B cell (primary cell): ENCODE measurements around the gene ZBTB40. TPM values are rescaled to one million over a fixed set of nuclear protein-coding genes. Genes with fewer than 3 reads are reported as not detected.

ENCODE experiments used
- ATAC-seq: fragments of 200-7000 bp; cut with Tn5 transposase; one replicate; pipeline ENCODE4 v1.10.0; 2021; ENCODE audit warnings: low read depth, mild to moderate bottlenecking, moderate number of reproducible peaks, moderate library complexity
- CTCF ChIA-PET: fragments of 350-600 bp; sonication (Branson Sonifier 250); formaldehyde crosslinking; loops from one replicate; lab custom pipeline; 2021; ENCODE audit warnings: antibody characterized with exemption, inconsistent platforms; lab: Charles Lee
- POLR2A ChIA-PET: fragments of 350-600 bp; sonication (Branson Sonifier 250); formaldehyde crosslinking; loops from one replicate; lab custom pipeline; 2021; ENCODE audit warnings: antibody characterized with exemption; lab: Charles Lee
- DNase-seq: peaks from one replicate; pipeline ENCODE4 v3.0.0; 2013
- H2AFZ ChIP-seq: 2 replicates; pipeline ENCODE4 v1.6.1; 2012; ENCODE audit warnings: mild to moderate bottlenecking, low read depth, low read length; ENCODE audit not compliant: insufficient read depth, poor library complexity, severe bottlenecking
- H3K27ac ChIP-seq, 2 donors: 1 replicate in 1 of 2; 2 replicates in 1 of 2; pipeline ENCODE4 v1.5.1; 2012 to 2013; ENCODE audit warnings: low read length in 2 of 2, mild to moderate bottlenecking in 2 of 2, moderate library complexity in 1 of 2
- H3K27me3 ChIP-seq, 4 experiments: fragments of 200-600 bp in 1 of 4; sonication (generic) in 1 of 4; replicated peaks in 1 of 4; 1 replicate in 2 of 4; 2 replicates in 2 of 4; pipeline versions ENCODE4 v1.6.1 to v1.7.0; 2013 to 2016; ENCODE audit warnings: low read length in 3 of 4, mild to moderate bottlenecking in 2 of 4, mixed read lengths in 1 of 4, moderate library complexity in 1 of 4; ENCODE audit not compliant: insufficient read depth in 4 of 4, control insufficient read depth in 3 of 4; ENCODE audit errors: control extremely low read depth in 1 of 4
- H3K36me3 ChIP-seq, 2 experiments: replicated peaks in 1 of 2; 1 replicate in 1 of 2; 2 replicates in 1 of 2; pipeline versions ENCODE4 v1.6.1 to v1.7.1; 2013; ENCODE audit warnings: low read length in 1 of 2; ENCODE audit not compliant: insufficient read depth in 2 of 2, control insufficient read depth in 1 of 2; ENCODE audit errors: control extremely low read depth in 1 of 2, extremely low read depth in 1 of 2
- H3K4me1 ChIP-seq, 2 donors: fragments of 200-600 bp in 1 of 2; sonication (generic) in 1 of 2; 1 replicate in 1 of 2; 2 replicates in 1 of 2; pipeline versions ENCODE4 v1.5.1 to v1.6.1; 2013 to 2017; ENCODE audit warnings: low read length in 2 of 2; ENCODE audit not compliant: control insufficient read depth in 2 of 2, insufficient read depth in 2 of 2
- H3K4me2 ChIP-seq: replicated peaks from 2 replicates; pipeline ENCODE3; 2012; ENCODE audit warnings: mild to moderate bottlenecking, low read depth, low read length; ENCODE audit not compliant: poor library complexity, severe bottlenecking
- H3K4me3 ChIP-seq, 5 experiments: fragments of 200-600 bp in 1 of 5; sonication (generic) in 1 of 5; 1 replicate in 3 of 5; 2 replicates in 2 of 5; pipeline versions ENCODE4 v1.5.1 to v1.7.0; 2011 to 2016; ENCODE audit warnings: low read length in 4 of 5, mild to moderate bottlenecking in 4 of 5, low read depth in 2 of 5, control low read depth in 1 of 5, moderate library complexity in 1 of 5; ENCODE audit not compliant: insufficient read depth in 1 of 5; ENCODE audit errors: control extremely low read depth in 1 of 5, extremely low read depth in 1 of 5
- H3K79me2 ChIP-seq: fragments of 200-600 bp; sonication (generic); one replicate; pipeline ENCODE4 v1.6.0; 2016; ENCODE audit warnings: low read length; ENCODE audit not compliant: control insufficient read depth, insufficient read depth
- H3K9ac ChIP-seq: fragments of 200-600 bp; sonication (generic); 2 replicates; pipeline ENCODE4 v1.6.1; 2017; ENCODE audit warnings: mild to moderate bottlenecking, low read length, moderate library complexity
- H3K9me3 ChIP-seq, 3 donors: one replicate each; pipeline versions ENCODE4 v1.6.1 to v1.7.1; 2013; ENCODE audit warnings: low read length in 2 of 3; ENCODE audit not compliant: control insufficient read depth in 2 of 3, insufficient read depth in 1 of 3; ENCODE audit errors: control extremely low read depth in 1 of 3
- H4K20me1 ChIP-seq: 2 replicates; pipeline ENCODE4 v1.6.0; 2012; ENCODE audit warnings: mild to moderate bottlenecking, low read length; ENCODE audit not compliant: insufficient read depth, control insufficient read depth, poor library complexity, severe bottlenecking
- H3K27ac Mint-ChIP-seq: one replicate; pipeline ENCODE4 v1.8.0; 2021; ENCODE audit warnings: mixed read lengths
- H3K27me3 Mint-ChIP-seq: one replicate; pipeline ENCODE4 v1.8.0; 2021; ENCODE audit warnings: mixed read lengths
- H3K4me1 Mint-ChIP-seq: one replicate; pipeline ENCODE4 v1.8.0; 2021; ENCODE audit warnings: mixed read lengths
- H3K4me3 Mint-ChIP-seq: one replicate; pipeline ENCODE4 v1.8.0; 2021; ENCODE audit warnings: mixed read lengths
- H3K9me3 Mint-ChIP-seq: one replicate; pipeline ENCODE4 v1.8.0; 2022; ENCODE audit warnings: mixed read lengths; ENCODE audit not compliant: insufficient read depth
- EZH2 ChIP-seq: IDR thresholded peaks from 2 replicates; pipeline ENCODE4 v1.6.1; 2012; ENCODE audit warnings: borderline replicate concordance, low read depth, mild to moderate bottlenecking, moderate library complexity, low read length; ENCODE audit not compliant: insufficient read depth, poor library complexity, severe bottlenecking
- WGBS: methylation state at CpG from one replicate; pipeline ENCODE4 v1.1.5; 2013; ENCODE audit warnings: missing lambda C conversion rate; ENCODE audit not compliant: insufficient coverage; 5-methylcytosine and 5-hydroxymethylcytosine counted together
- intact Hi-C: fragments of 100-400 bp; cut with micrococcal nuclease; formaldehyde crosslinking; loops from one replicate; pipeline ENCODE4 v1.10.0; 2022
- polyA plus RNA-seq: library from polyadenylated mRNA; depleted of rRNA; stranded (reverse); fragments of >200 nt; gene quantifications from 2 replicates; pipeline ENCODE4 v1.2.3, GENCODE V29; 2012
- total RNA-seq, 2 donors: library from RNA; stranded (reverse); fragments of 120-200 nt in 1 of 2; gene quantifications; 1 replicate in 1 of 2; 2 replicates in 1 of 2; pipeline versions ENCODE4 v1.2.3 to v1.2.4, GENCODE V29; 2013 to 2022
- TF ChIP-seq, protein P1 (sequence below): fragments of 200-600 bp; IDR thresholded peaks from one replicate; pipeline ENCODE4 v1.8.0; 2022; ENCODE audit warnings: antibody characterized with exemption, mild to moderate bottlenecking

Gene ZBTB40
- total and polyA plus RNA-seq, 2 donors (not counting 1 experiment from before 2014, with no cell fraction given), result 30.9 to 51.9 TPM

DNA sequence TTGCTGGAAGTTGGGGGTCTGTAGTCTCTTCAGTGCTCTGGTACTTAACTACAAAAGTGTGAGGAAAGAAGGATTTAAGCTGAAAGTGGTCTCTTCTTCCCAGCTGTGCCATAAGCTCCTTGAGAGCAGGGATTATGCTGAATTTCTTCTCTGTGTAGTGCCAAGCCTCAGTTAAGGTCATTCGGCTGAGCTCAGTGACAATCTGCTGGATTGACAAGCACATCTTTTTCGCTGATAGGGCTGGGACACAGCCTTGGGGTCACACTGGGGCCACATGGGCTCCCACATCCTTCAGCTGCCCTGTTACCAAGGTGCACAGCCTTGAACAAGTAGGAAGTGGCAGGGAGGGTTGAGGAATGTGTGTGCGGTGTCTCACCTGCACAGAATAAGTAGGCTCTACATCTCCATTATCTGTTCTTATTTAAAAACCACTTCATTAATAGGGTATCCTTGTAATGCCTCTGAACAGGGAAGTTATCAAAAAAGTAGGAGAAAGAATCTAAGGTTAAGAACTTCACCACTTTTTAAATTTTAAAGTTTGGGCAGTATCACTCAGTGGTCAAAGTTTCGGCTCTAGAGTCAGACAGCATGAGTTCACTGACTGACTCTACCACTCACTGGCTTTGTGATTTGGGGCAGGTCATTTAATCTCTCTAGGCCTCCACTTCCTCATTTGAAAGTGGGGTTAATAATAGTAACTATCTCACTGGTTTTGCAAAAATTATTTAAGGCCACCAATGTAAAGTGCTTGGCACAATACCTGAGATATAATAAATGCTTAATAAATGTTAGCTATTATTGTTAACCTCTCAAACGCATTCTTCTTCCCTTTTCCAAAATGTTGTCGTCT is 10.3 kb downstream of the ZBTB40 start:
- H3K9me3 Mint-ChIP-seq, result peaks cover 4% of the 10 kb centered on the region
- H3K9me3 ChIP-seq, result peaks cover 0 to 14% (median 11%) of the 10 kb centered on the region in 3 donors
- H3K4me1 Mint-ChIP-seq, result peaks cover 30% of the 10 kb centered on the region
- no peaks in the 10 kb centered on the region for H3K36me3 ChIP-seq
- DNase-seq, result no peak
- 89% methylated on average over 2 of the region's 6 CpGs for WGBS
- no peaks in the 10 kb centered on the region for H3K27me3 Mint-ChIP-seq
- H3K4me2 ChIP-seq, result no peak overlapping the region
- H3K27me3 ChIP-seq, result no peaks in the 10 kb centered on the region
- H3K9ac ChIP-seq, result no peak overlapping the region
- TF ChIP-seq EZH2, result no peak
- TF ChIP-seq, protein P1, sequence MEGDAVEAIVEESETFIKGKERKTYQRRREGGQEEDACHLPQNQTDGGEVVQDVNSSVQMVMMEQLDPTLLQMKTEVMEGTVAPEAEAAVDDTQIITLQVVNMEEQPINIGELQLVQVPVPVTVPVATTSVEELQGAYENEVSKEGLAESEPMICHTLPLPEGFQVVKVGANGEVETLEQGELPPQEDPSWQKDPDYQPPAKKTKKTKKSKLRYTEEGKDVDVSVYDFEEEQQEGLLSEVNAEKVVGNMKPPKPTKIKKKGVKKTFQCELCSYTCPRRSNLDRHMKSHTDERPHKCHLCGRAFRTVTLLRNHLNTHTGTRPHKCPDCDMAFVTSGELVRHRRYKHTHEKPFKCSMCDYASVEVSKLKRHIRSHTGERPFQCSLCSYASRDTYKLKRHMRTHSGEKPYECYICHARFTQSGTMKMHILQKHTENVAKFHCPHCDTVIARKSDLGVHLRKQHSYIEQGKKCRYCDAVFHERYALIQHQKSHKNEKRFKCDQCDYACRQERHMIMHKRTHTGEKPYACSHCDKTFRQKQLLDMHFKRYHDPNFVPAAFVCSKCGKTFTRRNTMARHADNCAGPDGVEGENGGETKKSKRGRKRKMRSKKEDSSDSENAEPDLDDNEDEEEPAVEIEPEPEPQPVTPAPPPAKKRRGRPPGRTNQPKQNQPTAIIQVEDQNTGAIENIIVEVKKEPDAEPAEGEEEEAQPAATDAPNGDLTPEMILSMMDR, result no peak
- H4K20me1 ChIP-seq, result peaks cover 55% of the 10 kb centered on the region
- CTCF ChIA-PET, result interaction anchor here (0.7 kb wide), 1 partner anchor 10 kb away, joined by 3 read pairs; no protein-coding TSS in a partner anchor
- peaks cover 91% of the 10 kb centered on the region for H3K79me2 ChIP-seq
- H3K27ac ChIP-seq, result no peak overlapping the region
- intact Hi-C loops, result no loop called here
- H3K4me1 ChIP-seq, result peaks cover 8 to 9% of the 10 kb centered on the region in 2 donors
- no peak overlapping the region for H3K27ac Mint-ChIP-seq
- ATAC-seq, result no peak
- POLR2A ChIA-PET, result no interaction called here
- no peak overlapping the region for H3K4me3 Mint-ChIP-seq
- H2AFZ ChIP-seq, result no peak overlapping the region
- no peak overlapping the region for H3K4me3 ChIP-seq

DNA sequence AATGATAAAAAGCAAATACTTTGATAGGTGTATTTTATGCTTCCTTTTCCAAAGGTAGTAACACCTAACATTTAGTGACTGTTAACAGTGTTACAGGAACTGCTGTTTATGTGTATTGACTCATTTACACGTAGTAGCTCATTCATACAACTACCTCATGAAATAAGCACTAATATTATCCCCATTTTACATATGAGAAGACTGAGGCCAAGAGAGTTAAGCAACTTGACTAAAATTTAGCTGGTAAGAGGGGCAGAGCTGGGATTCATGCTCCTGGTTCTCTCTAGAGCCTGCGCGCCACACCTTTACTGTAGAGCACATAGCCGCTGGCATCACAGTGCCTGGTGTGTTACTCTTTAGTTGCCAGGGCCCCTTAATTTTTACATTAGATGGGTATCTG is 11.3 kb downstream of the ZBTB40 start:
- no peak overlapping the region for H3K4me2 ChIP-seq
- intact Hi-C loops, result no loop called here
- DNase-seq, result no peak
- H3K9me3 ChIP-seq, result peaks cover 0 to 14% (median 11%) of the 10 kb centered on the region in 3 donors
- ChIA-PET POLR2A (no interaction called here), CTCF (no interaction called here)
- Mint-ChIP-seq H3K27ac (no peak overlapping the region), H3K27me3 (no peaks in the 10 kb centered on the region), H3K9me3 (peaks cover 4% of the 10 kb centered on the region), H3K4me1 (peaks cover 30% of the 10 kb centered on the region), H3K4me3 (no peak overlapping the region)
- H3K4me3 ChIP-seq, result no peak overlapping the region
- H3K27me3 ChIP-seq, result no peaks in the 10 kb centered on the region
- peaks cover 58% of the 10 kb centered on the region for H4K20me1 ChIP-seq
- H3K4me1 ChIP-seq, result peaks cover 8 to 9% of the 10 kb centered on the region in 2 donors
- no peak for TF ChIP-seq EZH2
- TF ChIP-seq, protein P1, result no peak
- ATAC-seq, result no peak
- no peaks in the 10 kb centered on the region for H3K36me3 ChIP-seq
- no peak overlapping the region for H2AFZ ChIP-seq
- H3K9ac ChIP-seq, result no peak overlapping the region
- WGBS, result 96% methylated on average over 3 of the region's 4 CpGs
- no peak overlapping the region for H3K27ac ChIP-seq
- peaks cover 93% of the 10 kb centered on the region for H3K79me2 ChIP-seq
